GM12878 (cell line): ENCODE measurements around the gene COL8A2. TPM values are rescaled to one million over a fixed set of nuclear protein-coding genes. Genes with fewer than 3 reads are reported as not detected.

Source experiments
- ATAC-seq: fragments of 200-7000 bp; cut with Tn5 transposase; 3 replicates; pipeline ENCODE4 v1.9.1; 2020; ENCODE audit warnings: mild to moderate bottlenecking, moderate library complexity
- BruUV-seq: library from RNA; stranded (reverse); fragments of 400-500 nt; replicated peaks from 2 replicates; lab custom pipeline; 2021; lab: Mats Ljungman, UMichigan
- CTCF ChIA-PET: fragments of 300-600 bp; sonication (Branson Sonifier 250); formaldehyde crosslinking; extraction: SDS; loops from one replicate; lab custom pipeline; 2021; ENCODE audit warnings: inconsistent platforms; lab: Yijun Ruan, JAX
- POLR2A ChIA-PET: fragments of 350-600 bp; formaldehyde crosslinking; extraction: SDS; loops from one replicate; lab custom pipeline; 2021; ENCODE audit warnings: inconsistent platforms; lab: Charles Lee
- RAD21 ChIA-PET: fragments of 300-600 bp; sonication (Branson Sonifier 250); formaldehyde crosslinking; loops from one replicate; lab custom pipeline; 2023; ENCODE audit warnings: antibody characterized with exemption; ENCODE audit not compliant: unreplicated experiment; lab: Charles Lee
- SMC1A ChIA-PET: fragments of 300-600 bp; sonication (Branson Sonifier 250); formaldehyde crosslinking; loops from one replicate; lab custom pipeline; 2023; ENCODE audit not compliant: unreplicated experiment, uncharacterized antibody; lab: Charles Lee
- DNase-seq: peaks from one replicate; pipeline ENCODE4 v3.0.0-alpha.2; 2011; ENCODE audit warnings: low read depth, low spot score
- FAIRE-seq: peaks from 3 replicates; lab custom pipeline; 2011; peaks lifted over from hg19 to GRCh38; lab: Jason Lieb, UNC
- H2AFZ ChIP-seq: 2 replicates; pipeline ENCODE4 v1.6.0; 2011; ENCODE audit warnings: low read depth, low read length, control low read depth; ENCODE audit not compliant: control insufficient read depth
- H3K27ac ChIP-seq: 2 replicates; pipeline ENCODE4 v1.5.1; 2011; ENCODE audit warnings: control low read depth; ENCODE audit not compliant: control insufficient read depth, insufficient read depth
- H3K27me3 ChIP-seq, 2 experiments: replicated peaks in 1 of 2; 2 replicates each; pipeline versions ENCODE4 v1.6.0 to v1.6.1; 2011; ENCODE audit warnings: low read length in 1 of 2; ENCODE audit not compliant: control insufficient read depth in 2 of 2, insufficient read depth in 2 of 2
- H3K36me3 ChIP-seq, 2 experiments: 2 replicates each; pipeline ENCODE4 v1.5.1; 2011; ENCODE audit warnings: low read length in 1 of 2; ENCODE audit not compliant: control insufficient read depth in 2 of 2, insufficient read depth in 2 of 2
- H3K4me1 ChIP-seq: 2 replicates; pipeline ENCODE4 v1.6.1; 2011; ENCODE audit warnings: mild to moderate bottlenecking, low read length, moderate library complexity, mixed read lengths; ENCODE audit not compliant: control insufficient read depth, insufficient read depth
- H3K4me2 ChIP-seq: 2 replicates; pipeline ENCODE4 v1.6.0; 2011; ENCODE audit warnings: control low read depth; ENCODE audit not compliant: control insufficient read depth, insufficient read depth
- H3K4me3 ChIP-seq: fragments of 200-600 bp; sonication (generic); 2 replicates; pipeline ENCODE4 v1.5.1; 2016
- H3K79me2 ChIP-seq: 2 replicates; pipeline ENCODE4 v1.6.0; 2011; ENCODE audit warnings: low read length; ENCODE audit not compliant: control insufficient read depth, insufficient read depth
- H3K9ac ChIP-seq: 2 replicates; pipeline ENCODE4 v1.8.0; 2011; ENCODE audit warnings: low read length, control low read depth, mixed read lengths; ENCODE audit not compliant: control insufficient read depth, insufficient read depth
- H3K9me3 ChIP-seq: replicated peaks from 3 replicates; pipeline ENCODE4 v1.5.1; 2011; ENCODE audit warnings: mild to moderate bottlenecking, low read length; ENCODE audit not compliant: control insufficient read depth, insufficient read depth
- H4K20me1 ChIP-seq: 2 replicates; pipeline ENCODE4 v1.6.0; 2011; ENCODE audit not compliant: control insufficient read depth, insufficient read depth
- CHD1 ChIP-seq: IDR thresholded peaks from 2 replicates; pipeline ENCODE4 v1.6.1; 2012; ENCODE audit warnings: low read depth, low read length, improper control_type of control experiment
- PBX3 ChIP-seq: IDR thresholded peaks from 2 replicates; pipeline ENCODE4 v1.6.1; 2011; ENCODE audit warnings: mild to moderate bottlenecking, low read depth, low read length, moderate library complexity; ENCODE audit not compliant: insufficient replicate concordance
- POLR2AphosphoS5 ChIP-seq: IDR thresholded peaks from 2 replicates; pipeline ENCODE4 v1.6.1; 2011; ENCODE audit warnings: mild to moderate bottlenecking, low read length, inconsistent platforms
- SREBF2 ChIP-seq: IDR thresholded peaks from 2 replicates; pipeline ENCODE4 v1.6.1; 2012; ENCODE audit warnings: mild to moderate bottlenecking, low read length
- STAT3 ChIP-seq: IDR thresholded peaks from 2 replicates; pipeline ENCODE4 v1.6.1; 2011; ENCODE audit warnings: low read depth, low read length, improper control_type of control experiment
- TAF1 ChIP-seq: IDR thresholded peaks from 2 replicates; pipeline ENCODE4 v1.6.1; 2011; ENCODE audit warnings: mild to moderate bottlenecking, low read depth, low read length, borderline replicate concordance
- ZBED1 ChIP-seq: IDR thresholded peaks from 2 replicates; pipeline ENCODE4 v1.6.1; 2016; ENCODE audit warnings: borderline replicate concordance
- ZNF274 ChIP-seq: IDR thresholded peaks from one replicate; pipeline ENCODE4 v1.8.0; 2011; ENCODE audit not compliant: insufficient read length, insufficient read depth
- ZNF384 ChIP-seq: IDR thresholded peaks from 2 replicates; pipeline ENCODE4 v1.6.1; 2012; ENCODE audit warnings: low read depth, mild to moderate bottlenecking, low read length, improper control_type of control experiment, borderline replicate concordance
- WGBS: methylation state at CpG from one replicate; pipeline ENCODE4 v1.1.6; 2016; ENCODE audit warnings: low lambda C conversion rate; ENCODE audit not compliant: insufficient replicate concordance, insufficient coverage; ENCODE audit errors: missing lambda C conversion rate; 5-methylcytosine and 5-hydroxymethylcytosine counted together
- in situ Hi-C: fragments of 300-500 bp; cut with MboI; formaldehyde crosslinking; loops from 9 replicates; pipeline ENCODE4 v1.14.3; 2018; ENCODE audit warnings: mixed read lengths
- intact Hi-C: fragments of 100-400 bp; cut with micrococcal nuclease; formaldehyde crosslinking; loops from one replicate; pipeline ENCODE4 v1.14.2; 2022; ENCODE audit not compliant: unreplicated experiment
- polyA plus RNA-seq, 11 experiments: library from polyadenylated mRNA; depleted of rRNA in 4 of 11; unstranded in 6 of 11; stranded (reverse) in 5 of 11; fragments of >200 nt; fragmentation: Nextera tagmentation in 4 of 11; fragmentation: Illumina TruSeq in 1 of 11; extraction: Ambion mirVana in 4 of 11; extraction: Trizol in 1 of 11; gene quantifications; 1 replicate in 1 of 11; 2 replicates in 10 of 11; pipeline versions ENCODE4 v1.2.1 to v1.2.3, GENCODE V29; 2011 to 2016; ENCODE audit warnings: inconsistent platforms in 2 of 11, missing spikeins in 2 of 11, low read depth in 1 of 11
- total RNA-seq, 4 experiments: library from RNA; depleted of rRNA in 3 of 4; stranded (reverse); fragments of >200 nt in 3 of 4; fragmentation: Illumina TruSeq in 1 of 4; extraction: Trizol in 1 of 4; gene quantifications; 2 replicates each; pipeline versions ENCODE4 v1.2.1 to v1.2.3, GENCODE V29; 2013 to 2021
- TF ChIP-seq, protein P1 (sequence below): fragments of 450-650 bp; IDR thresholded peaks from 2 replicates; pipeline ENCODE4 v1.6.1; 2018; ENCODE audit warnings: mild to moderate bottlenecking, low read depth, moderate library complexity; ENCODE audit not compliant: partially characterized antibody
- TF ChIP-seq, protein P2 (sequence below): fragments of 450-650 bp; conservative IDR thresholded peaks from 2 replicates; pipeline ENCODE4 v1.6.1; 2017; ENCODE audit warnings: mild to moderate bottlenecking, moderate library complexity

Gene COL8A2
- total and polyA plus RNA-seq, 10 of the 15 experiments (the other 5 are each of a cell fraction or from before 2014, with no cell fraction given), result 0.01 TPM; not detected in 9

DNA sequence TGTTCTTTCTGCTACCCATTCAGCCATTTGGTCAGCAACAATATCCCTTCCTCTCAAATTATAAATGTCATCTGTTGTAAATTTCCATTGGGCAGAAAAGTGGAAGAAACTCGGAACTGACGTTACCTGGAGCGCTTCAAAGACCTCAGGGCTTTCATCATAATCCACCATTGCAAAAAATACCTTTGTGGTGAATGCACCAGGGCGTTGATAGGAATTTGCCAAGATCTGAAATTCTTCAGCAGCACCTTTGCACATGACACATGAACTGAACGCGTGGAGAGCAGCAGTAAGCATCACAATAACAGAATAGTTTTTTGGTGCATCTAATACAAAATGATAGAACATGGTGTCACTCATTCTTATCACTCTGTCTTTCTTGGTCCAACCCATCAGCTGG lies 44.2 kb downstream of the COL8A2 start:
- TF ChIP-seq POLR2AphosphoS5 (no peak), CHD1 (no peak), ZNF274 (no peak), ZNF384 (no peak), PBX3 (no peak), STAT3 (no peak), SREBF2 (no peak), TAF1 (no peak), ZBED1 (no peak)
- TF ChIP-seq, protein P1, sequence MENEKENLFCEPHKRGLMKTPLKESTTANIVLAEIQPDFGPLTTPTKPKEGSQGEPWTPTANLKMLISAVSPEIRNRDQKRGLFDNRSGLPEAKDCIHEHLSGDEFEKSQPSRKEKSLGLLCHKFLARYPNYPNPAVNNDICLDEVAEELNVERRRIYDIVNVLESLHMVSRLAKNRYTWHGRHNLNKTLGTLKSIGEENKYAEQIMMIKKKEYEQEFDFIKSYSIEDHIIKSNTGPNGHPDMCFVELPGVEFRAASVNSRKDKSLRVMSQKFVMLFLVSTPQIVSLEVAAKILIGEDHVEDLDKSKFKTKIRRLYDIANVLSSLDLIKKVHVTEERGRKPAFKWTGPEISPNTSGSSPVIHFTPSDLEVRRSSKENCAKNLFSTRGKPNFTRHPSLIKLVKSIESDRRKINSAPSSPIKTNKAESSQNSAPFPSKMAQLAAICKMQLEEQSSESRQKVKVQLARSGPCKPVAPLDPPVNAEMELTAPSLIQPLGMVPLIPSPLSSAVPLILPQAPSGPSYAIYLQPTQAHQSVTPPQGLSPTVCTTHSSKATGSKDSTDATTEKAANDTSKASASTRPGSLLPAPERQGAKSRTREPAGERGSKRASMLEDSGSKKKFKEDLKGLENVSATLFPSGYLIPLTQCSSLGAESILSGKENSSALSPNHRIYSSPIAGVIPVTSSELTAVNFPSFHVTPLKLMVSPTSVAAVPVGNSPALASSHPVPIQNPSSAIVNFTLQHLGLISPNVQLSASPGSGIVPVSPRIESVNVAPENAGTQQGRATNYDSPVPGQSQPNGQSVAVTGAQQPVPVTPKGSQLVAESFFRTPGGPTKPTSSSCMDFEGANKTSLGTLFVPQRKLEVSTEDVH, result no peak
- TF ChIP-seq, protein P2, sequence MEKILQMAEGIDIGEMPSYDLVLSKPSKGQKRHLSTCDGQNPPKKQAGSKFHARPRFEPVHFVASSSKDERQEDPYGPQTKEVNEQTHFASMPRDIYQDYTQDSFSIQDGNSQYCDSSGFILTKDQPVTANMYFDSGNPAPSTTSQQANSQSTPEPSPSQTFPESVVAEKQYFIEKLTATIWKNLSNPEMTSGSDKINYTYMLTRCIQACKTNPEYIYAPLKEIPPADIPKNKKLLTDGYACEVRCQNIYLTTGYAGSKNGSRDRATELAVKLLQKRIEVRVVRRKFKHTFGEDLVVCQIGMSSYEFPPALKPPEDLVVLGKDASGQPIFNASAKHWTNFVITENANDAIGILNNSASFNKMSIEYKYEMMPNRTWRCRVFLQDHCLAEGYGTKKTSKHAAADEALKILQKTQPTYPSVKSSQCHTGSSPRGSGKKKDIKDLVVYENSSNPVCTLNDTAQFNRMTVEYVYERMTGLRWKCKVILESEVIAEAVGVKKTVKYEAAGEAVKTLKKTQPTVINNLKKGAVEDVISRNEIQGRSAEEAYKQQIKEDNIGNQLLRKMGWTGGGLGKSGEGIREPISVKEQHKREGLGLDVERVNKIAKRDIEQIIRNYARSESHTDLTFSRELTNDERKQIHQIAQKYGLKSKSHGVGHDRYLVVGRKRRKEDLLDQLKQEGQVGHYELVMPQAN, result no peak
- Histone ChIP-seq H3K4me3 (no peak overlapping the region), H3K36me3 (no peaks in the 10 kb centered on the region), H4K20me1 (no peaks in the 10 kb centered on the region), H3K27ac (no peak overlapping the region), H3K4me1 (no peaks in the 10 kb centered on the region), H3K27me3 (no peaks in the 10 kb centered on the region; a peak in 1 of 4 replicates), H3K9ac (no peak overlapping the region), H3K9me3 (no peaks in the 10 kb centered on the region), H2AFZ (no peak overlapping the region), H3K79me2 (no peaks in the 10 kb centered on the region), H3K4me2 (no peak overlapping the region)
- ChIA-PET RAD21 (no interaction called here), CTCF (no interaction called here), POLR2A (no interaction called here), SMC1A (no interaction called here)
- BruUV-seq, result no TSS peak
- 63% methylated on average over 6 of the region's 6 CpGs for WGBS
- DNase-seq, result no peak
- in situ Hi-C loops (no loop called here), intact Hi-C loops (loop anchor here (10.0 kb wide), 1 partner anchor 196 kb away; the partner anchor contains the start of gene AGO1)
- no peak for FAIRE-seq
- ATAC-seq, result no peak
